HG03103 (cell line): ENCODE results near the gene FOXRED2.
"Not testable (repeated sequence)": the region's sequence is repeated elsewhere in the genome, so short reads cannot be mapped to it uniquely, and the experiment has no call there.

Experiments
- ATAC-seq: cut with Tn5 transposase; IDR thresholded peaks from one replicate; pipeline ENCODE4 v1.9.1; 2021; ENCODE audit warnings: low read depth; ENCODE audit not compliant: unreplicated experiment

FOXRED2 gene

GRCh38 chr22:36452978-36453607 is 53.7 kb downstream of the FOXRED2 start:
- not testable (repeated sequence) for ATAC-seq

GRCh38 chr22:36452250-36452977 is 54.4 kb downstream of the FOXRED2 start:
- no peak for ATAC-seq

DNA sequence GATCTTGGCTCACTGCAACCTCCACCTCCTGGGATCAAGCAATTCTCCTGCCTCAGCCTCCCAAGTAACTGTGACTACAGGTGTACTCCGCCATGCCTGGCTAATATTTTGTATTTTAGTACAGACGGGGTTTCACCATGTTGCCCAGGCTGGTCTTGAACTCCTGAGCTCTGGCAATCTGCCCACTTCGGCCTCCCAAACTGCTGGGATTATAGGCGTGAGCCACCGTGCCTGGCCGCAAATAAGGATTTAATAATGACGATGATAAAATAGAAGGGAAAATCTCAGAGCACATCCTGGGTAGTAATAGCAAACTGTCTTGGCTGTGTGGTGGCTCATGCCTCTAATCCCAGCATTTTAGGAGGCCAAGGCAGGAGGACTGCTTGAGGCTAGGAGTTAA is 55.9 kb downstream of the FOXRED2 start:
- not testable (repeated sequence) for ATAC-seq

- no peak for ATAC-seq
Measured at GRCh38 chr22:36449596-36450175, 57.2 kb downstream of the FOXRED2 start.

- no peak for ATAC-seq
Measured at GRCh38 chr22:36447632-36448031, 59.2 kb downstream of the FOXRED2 start.

DNA sequence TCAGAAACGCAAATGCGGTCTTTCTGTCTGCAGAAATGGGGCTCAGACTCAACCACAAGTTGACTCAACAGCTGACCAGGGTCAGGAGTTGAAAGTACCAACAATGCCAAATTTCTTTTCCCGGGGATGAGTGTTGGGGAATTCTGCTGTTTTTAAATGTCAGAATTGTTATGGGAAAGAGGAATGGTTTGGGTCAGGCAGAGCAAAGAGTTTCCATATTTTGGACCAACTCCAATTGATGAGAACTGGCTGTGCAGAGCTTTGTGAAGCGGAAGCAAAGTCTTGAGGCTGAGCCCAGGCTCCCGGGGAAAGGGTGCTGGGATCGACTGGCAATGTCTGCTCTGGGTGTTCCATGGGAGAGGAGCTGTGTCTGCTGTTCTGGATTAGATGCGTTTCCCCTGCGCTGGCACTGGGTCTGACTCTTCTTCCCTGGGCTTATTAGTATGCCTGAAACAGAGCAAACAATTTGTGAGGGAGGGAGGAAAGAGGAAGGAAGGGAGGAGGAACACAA is 61.6 kb downstream of the FOXRED2 start:
- ATAC-seq = no peak

DNA sequence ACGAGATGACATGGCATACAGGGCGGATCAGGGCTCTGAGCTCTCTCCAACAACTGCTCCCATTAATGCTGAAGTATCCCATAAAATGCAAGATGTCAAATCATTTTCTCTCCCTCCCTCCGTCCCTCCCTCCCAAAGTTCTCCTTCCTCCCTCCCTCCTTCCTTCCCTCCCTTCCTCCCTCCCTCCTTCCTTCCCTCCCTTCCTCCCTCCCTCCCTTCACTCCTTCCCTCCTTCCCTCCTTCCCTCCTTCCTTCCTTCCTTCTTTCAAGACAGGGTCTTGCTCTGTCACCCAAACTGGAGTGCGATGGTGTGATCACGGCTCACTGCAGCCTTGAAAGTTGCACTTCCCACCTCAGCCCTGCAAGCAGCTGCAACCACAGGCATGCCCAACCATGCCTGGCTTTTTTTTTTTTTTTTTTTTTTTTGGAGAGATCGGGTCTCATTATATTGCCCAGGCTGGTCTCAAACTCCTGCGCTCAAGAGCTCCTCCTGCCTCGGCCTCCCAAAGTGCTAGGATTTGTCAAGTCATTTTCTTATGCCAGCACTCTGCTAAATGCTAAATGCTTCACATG is 63.6 kb downstream of the FOXRED2 start:
- ATAC-seq = no peak

- no peak for ATAC-seq
Measured at GRCh38 chr22:36442506-36443197, 64.2 kb downstream of the FOXRED2 start.

DNA sequence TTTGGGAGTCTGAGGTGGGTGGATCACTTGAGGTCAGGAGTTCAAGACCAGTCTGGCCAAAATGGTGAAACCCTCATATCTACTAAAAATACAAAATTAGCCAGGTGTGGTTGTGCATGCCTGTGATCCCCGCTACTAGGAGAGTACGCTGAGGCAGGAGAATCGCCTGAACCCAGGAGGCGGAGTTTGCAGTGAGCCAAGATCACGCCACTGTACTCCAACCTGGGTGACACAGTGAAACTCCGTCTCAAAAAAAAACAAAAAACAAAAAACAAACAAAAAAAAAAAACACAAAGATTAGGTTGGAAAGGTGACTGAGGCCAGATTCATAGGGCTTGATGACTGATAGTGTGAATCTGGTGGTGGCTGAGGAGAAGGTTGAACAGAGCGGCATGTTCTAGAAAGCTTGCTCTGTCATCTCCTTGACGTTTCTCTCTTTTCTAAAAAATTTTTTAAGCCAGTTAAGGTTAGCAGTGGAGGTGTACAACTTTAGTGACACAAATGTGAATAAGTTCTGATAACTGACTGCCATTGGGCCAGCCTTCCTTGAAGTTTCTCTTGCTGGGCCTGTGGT is 66.3 kb downstream of the FOXRED2 start:
- ATAC-seq = no peak

DNA sequence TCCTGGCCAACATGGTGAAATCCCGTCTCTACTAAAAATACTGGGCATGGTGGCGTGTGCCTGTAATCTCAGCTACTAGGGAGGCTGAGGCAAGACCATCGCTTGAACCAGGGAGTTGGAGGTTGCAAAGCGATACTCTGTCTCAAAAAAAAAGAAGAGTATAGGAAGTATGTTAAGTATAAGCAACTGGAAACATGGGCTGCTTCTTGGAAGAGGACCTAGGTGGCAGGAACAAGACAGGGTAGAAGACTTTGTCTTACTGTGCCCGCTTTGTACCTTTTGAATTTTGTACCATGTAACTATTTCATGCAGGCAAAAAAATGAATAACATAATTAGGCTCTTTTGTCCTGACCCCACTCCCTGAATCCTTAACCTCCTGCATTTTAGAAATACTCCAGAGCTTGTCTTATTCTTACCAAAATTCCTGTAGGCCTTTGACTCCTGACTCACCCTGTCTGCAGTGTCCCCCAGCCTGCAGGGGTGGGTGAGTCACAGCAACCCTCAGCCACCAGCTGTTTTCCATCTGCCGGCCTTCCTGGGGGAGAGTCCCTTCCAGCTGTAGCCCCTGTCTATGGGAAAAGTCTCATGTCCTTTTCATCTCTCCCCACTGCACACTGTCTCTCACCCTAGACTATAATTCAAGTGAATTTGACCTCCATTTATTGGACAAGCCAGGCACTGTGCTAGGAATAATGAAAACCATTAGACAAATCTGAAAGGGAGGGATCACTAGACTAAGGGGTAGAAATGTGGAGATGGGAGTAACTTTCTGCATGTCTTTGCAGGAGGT is 67.2 kb downstream of the FOXRED2 start:
- ATAC-seq = no peak
